ENCODE data around the gene ANXA5.

Gene ANXA5

DNA sequence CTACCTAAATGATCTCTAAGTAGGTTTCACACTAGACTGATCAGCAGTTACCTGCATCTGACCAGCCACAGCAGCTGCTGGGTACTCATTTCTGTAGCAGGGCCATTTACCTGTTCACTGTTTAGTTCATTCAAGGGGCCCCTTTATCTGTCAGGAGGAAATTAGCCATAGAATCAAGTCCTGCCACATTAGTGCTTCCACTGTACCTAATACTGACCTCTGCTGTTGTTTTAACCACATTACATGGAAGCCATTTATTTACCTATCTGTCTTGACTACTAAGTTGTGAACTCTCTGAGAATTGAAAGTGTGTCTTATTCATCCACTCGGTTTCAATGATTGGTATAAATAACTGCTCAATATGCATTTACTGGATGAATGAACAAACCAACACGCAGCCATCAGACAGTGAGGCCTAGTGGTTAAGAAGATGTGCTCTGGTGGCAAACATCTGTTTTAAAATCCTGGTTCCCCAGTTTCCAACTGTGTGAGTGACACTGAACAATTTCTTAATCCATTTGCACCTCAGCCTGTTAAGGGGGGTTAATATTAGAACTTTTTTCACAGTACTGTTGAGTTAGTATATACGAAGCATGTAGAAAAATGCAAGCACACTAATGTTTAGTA, 30.0 kb upstream of the ANXA5 start:
- DNase-seq (ENCODE audit: low spot score in 2 of 2) = peak in 1 of 2 donors; percentile 28
- H3K4me3 Mint-ChIP-seq = no peak overlapping the region
- peak; percentile 84 for ATAC-seq (ENCODE audit: low read depth)
- no peaks in the 10 kb centered on the region for H3K4me1 Mint-ChIP-seq
- no peaks in the 10 kb centered on the region for H3K27me3 Mint-ChIP-seq
- no peak overlapping the region for H3K27ac Mint-ChIP-seq
- no peaks in the 10 kb centered on the region for H3K36me3 Mint-ChIP-seq
- H3K9me3 Mint-ChIP-seq = peaks cover 1% of the 10 kb centered on the region

GRCh38 chr4:121724671-121725070, 27.9 kb upstream of the ANXA5 start:
- H3K36me3 Mint-ChIP-seq = no peaks in the 10 kb centered on the region
- H3K9me3 Mint-ChIP-seq = no peaks in the 10 kb centered on the region
- ATAC-seq (ENCODE audit: low read depth) (no peak), DNase-seq (ENCODE audit: low spot score in 2 of 2) (no peak)
- no peak overlapping the region for H3K4me3 Mint-ChIP-seq
- H3K27me3 Mint-ChIP-seq = no peaks in the 10 kb centered on the region
- no peak overlapping the region for H3K27ac Mint-ChIP-seq
- no peaks in the 10 kb centered on the region for H3K4me1 Mint-ChIP-seq

GRCh38 chr4:121721700-121722099, 24.9 kb upstream of the ANXA5 start:
- H3K27ac Mint-ChIP-seq = no peak overlapping the region
- H3K36me3 Mint-ChIP-seq = no peaks in the 10 kb centered on the region
- DNase-seq (ENCODE audit: low spot score in 2 of 2) = no peak
- ATAC-seq (ENCODE audit: low read depth) = no peak
- H3K9me3 Mint-ChIP-seq = no peaks in the 10 kb centered on the region
- peaks cover 5% of the 10 kb centered on the region for H3K27me3 Mint-ChIP-seq
- H3K4me1 Mint-ChIP-seq = no peaks in the 10 kb centered on the region
- H3K4me3 Mint-ChIP-seq = no peak overlapping the region

- H3K9me3 Mint-ChIP-seq = no peaks in the 10 kb centered on the region
- ATAC-seq (ENCODE audit: low read depth) (no peak), DNase-seq (ENCODE audit: low spot score in 2 of 2) (no peak)
- H3K36me3 Mint-ChIP-seq = no peaks in the 10 kb centered on the region
- no peak overlapping the region for H3K27ac Mint-ChIP-seq
- no peaks in the 10 kb centered on the region for H3K4me1 Mint-ChIP-seq
- H3K4me3 Mint-ChIP-seq = no peak overlapping the region
- peaks cover 8% of the 10 kb centered on the region for H3K27me3 Mint-ChIP-seq
Measured at GRCh38 chr4:121720109-121720508, 23.3 kb upstream of the ANXA5 start.

DNA sequence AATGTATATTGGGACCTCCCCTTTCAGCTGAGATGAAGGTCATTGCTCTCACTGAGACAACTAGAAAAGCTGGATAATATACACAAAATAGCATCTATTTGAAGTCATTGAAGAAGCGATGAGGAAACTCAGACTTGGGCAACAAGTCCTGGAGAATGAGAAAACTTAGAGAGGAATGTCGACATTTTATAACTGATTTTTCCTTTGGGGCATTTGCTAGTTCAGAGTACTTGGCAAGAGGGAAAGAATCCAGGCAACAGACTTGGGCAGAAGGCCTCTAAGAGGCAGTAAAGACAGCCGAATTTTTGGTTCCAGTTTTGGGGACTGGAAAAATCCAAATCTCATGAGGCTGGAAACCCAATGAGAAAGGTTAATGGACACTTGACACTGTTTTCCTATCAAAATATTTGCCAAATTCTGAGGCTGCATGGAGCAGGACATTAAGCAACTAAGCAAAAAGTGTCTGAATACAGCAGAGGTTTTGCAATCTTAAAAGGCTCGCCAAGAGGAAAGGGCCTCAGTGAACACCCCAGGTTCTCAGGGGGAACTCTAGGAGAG, 21.0 kb upstream of the ANXA5 start:
- Mint-ChIP-seq H3K9me3 (no peaks in the 10 kb centered on the region), H3K36me3 (no peaks in the 10 kb centered on the region), H3K4me3 (no peak overlapping the region), H3K27me3 (peaks cover 13% of the 10 kb centered on the region), H3K4me1 (no peaks in the 10 kb centered on the region), H3K27ac (no peak overlapping the region)
- ATAC-seq (ENCODE audit: low read depth) (no peak), DNase-seq (ENCODE audit: low spot score in 2 of 2) (no peak)

GRCh38 chr4:121714548-121714947, 17.8 kb upstream of the ANXA5 start:
- Mint-ChIP-seq H3K27me3 (peaks cover 22% of the 10 kb centered on the region), H3K4me3 (no peak overlapping the region), H3K4me1 (peaks cover 4% of the 10 kb centered on the region), H3K9me3 (no peaks in the 10 kb centered on the region), H3K27ac (no peak overlapping the region), H3K36me3 (no peaks in the 10 kb centered on the region)
- DNase-seq (ENCODE audit: low spot score in 2 of 2) (no peak), ATAC-seq (ENCODE audit: low read depth) (no peak)

DNA sequence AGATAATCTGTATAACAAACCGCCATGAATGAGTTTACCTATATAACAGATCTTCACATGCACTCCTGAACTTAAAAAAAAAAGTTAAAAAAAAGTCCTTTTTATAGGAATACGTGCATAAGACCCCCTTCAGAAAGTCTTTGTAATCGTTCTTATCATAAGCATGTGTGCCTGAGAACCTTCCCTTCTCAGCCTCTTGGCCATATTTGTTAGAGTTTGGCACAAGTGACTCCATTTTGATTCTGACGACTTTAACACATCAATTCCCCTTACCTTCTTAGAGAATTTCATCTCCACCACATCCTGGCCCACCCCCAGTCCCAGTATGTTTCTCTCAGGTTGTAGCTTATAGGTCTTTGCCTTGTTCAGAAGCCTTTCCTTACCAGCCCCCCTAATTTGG, 16.0 kb upstream of the ANXA5 start:
- no peaks in the 10 kb centered on the region for H3K9me3 Mint-ChIP-seq
- no peak for DNase-seq (ENCODE audit: low spot score in 2 of 2)
- ATAC-seq (ENCODE audit: low read depth) = no peak
- peaks cover 22% of the 10 kb centered on the region for H3K27me3 Mint-ChIP-seq
- peaks cover 4% of the 10 kb centered on the region for H3K4me1 Mint-ChIP-seq
- no peaks in the 10 kb centered on the region for H3K36me3 Mint-ChIP-seq
- H3K27ac Mint-ChIP-seq = no peak overlapping the region
- no peak overlapping the region for H3K4me3 Mint-ChIP-seq

- Mint-ChIP-seq H3K27ac (no peak overlapping the region), H3K9me3 (no peaks in the 10 kb centered on the region), H3K4me3 (no peak overlapping the region), H3K36me3 (no peaks in the 10 kb centered on the region), H3K4me1 (peaks cover 4% of the 10 kb centered on the region), H3K27me3 (peaks cover 22% of the 10 kb centered on the region)
- ATAC-seq (ENCODE audit: low read depth) = no peak
- DNase-seq (ENCODE audit: low spot score in 2 of 2) = no peak
Measured at GRCh38 chr4:121712001-121712651, 15.3 kb upstream of the ANXA5 start.

GRCh38 chr4:121711263-121712000, 14.7 kb upstream of the ANXA5 start:
- no peaks in the 10 kb centered on the region for H3K9me3 Mint-ChIP-seq
- no peak overlapping the region for H3K4me3 Mint-ChIP-seq
- DNase-seq (ENCODE audit: low spot score in 2 of 2) = no peak
- no peak overlapping the region for H3K27ac Mint-ChIP-seq
- peak; percentile 52 for ATAC-seq (ENCODE audit: low read depth)
- H3K36me3 Mint-ChIP-seq = no peaks in the 10 kb centered on the region
- peaks cover 4% of the 10 kb centered on the region for H3K4me1 Mint-ChIP-seq
- peaks cover 25% of the 10 kb centered on the region for H3K27me3 Mint-ChIP-seq

- DNase-seq (ENCODE audit: low spot score in 2 of 2) = no peak
- Mint-ChIP-seq H3K27ac (no peak overlapping the region), H3K9me3 (no peaks in the 10 kb centered on the region), H3K27me3 (peaks cover 24% of the 10 kb centered on the region), H3K36me3 (no peaks in the 10 kb centered on the region), H3K4me3 (no peak overlapping the region), H3K4me1 (peaks cover 4% of the 10 kb centered on the region)
- no peak for ATAC-seq (ENCODE audit: low read depth)
Measured at GRCh38 chr4:121709766-121710405, 13.1 kb upstream of the ANXA5 start.

- H3K36me3 Mint-ChIP-seq = no peaks in the 10 kb centered on the region
- peaks cover 4% of the 10 kb centered on the region for H3K4me1 Mint-ChIP-seq
- H3K27me3 Mint-ChIP-seq = peaks cover 23% of the 10 kb centered on the region
- H3K9me3 Mint-ChIP-seq = no peaks in the 10 kb centered on the region
- no peak for DNase-seq (ENCODE audit: low spot score in 2 of 2)
- no peak overlapping the region for H3K27ac Mint-ChIP-seq
- no peak overlapping the region for H3K4me3 Mint-ChIP-seq
- ATAC-seq (ENCODE audit: low read depth) = no peak
Measured at GRCh38 chr4:121707344-121707743, 10.6 kb upstream of the ANXA5 start.

DNA sequence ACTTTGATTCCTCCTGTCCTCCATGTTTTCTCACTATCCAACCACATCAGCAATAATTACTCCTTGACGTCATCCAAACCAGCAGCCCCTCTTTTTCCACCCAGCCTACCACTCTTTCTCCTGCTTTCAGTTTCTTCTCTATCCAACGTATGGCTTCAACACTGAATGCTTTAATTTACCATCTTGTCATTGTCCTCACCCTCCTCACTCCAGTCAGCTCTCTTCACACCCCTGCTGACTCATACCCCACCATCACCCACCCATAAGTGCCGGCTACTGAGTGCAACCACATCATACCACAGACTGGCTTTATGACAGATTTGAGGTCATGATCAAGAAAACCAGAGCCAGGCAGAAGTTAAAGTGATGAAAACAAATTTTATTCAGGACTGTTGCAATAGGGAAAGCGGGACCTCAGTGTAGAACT, 9.8 kb upstream of the ANXA5 start:
- Mint-ChIP-seq H3K27me3 (peaks cover 19% of the 10 kb centered on the region), H3K4me1 (peaks cover under 1% of the 10 kb centered on the region), H3K4me3 (no peak overlapping the region), H3K36me3 (no peaks in the 10 kb centered on the region), H3K9me3 (no peaks in the 10 kb centered on the region), H3K27ac (no peak overlapping the region)
- ATAC-seq (ENCODE audit: low read depth) = no peak
- no peak for DNase-seq (ENCODE audit: low spot score in 2 of 2)

GRCh38 chr4:121705521-121705920, 8.7 kb upstream of the ANXA5 start:
- Mint-ChIP-seq H3K4me1 (no peaks in the 10 kb centered on the region), H3K36me3 (no peaks in the 10 kb centered on the region), H3K4me3 (no peak overlapping the region), H3K27ac (no peak overlapping the region), H3K27me3 (peaks cover 17% of the 10 kb centered on the region), H3K9me3 (no peaks in the 10 kb centered on the region)
- no peak for DNase-seq (ENCODE audit: low spot score in 2 of 2)
- ATAC-seq (ENCODE audit: low read depth) = no peak

DNA sequence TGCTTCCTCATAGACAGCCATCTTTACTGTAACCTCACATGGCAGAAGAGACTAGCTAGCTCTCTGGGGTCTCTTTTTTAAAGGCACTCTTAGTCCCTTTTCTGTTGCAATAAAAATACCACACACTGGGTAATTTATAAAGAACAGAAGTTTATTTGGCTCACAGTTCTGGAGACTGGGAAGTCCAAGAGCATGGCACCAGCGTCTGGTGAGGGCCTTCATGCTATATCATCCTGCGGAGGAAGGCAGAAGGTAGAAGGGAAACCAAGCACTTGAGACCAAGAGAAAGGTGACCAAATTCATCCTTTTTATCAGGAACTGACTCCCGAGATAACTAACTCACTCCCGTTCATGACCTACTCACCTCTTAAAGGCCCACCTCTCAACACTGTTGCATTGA, 5.4 kb upstream of the ANXA5 start:
- no peak for ATAC-seq (ENCODE audit: low read depth)
- Mint-ChIP-seq H3K27ac (no peak overlapping the region), H3K4me1 (peaks cover 8% of the 10 kb centered on the region), H3K27me3 (peaks cover 12% of the 10 kb centered on the region), H3K36me3 (no peaks in the 10 kb centered on the region), H3K4me3 (no peak overlapping the region), H3K9me3 (no peaks in the 10 kb centered on the region)
- no peak for DNase-seq (ENCODE audit: low spot score in 2 of 2)

Data from memory B cell (primary cell).